ENCODE results near the gene JAKMIP3.

JAKMIP3 gene

GRCh38 chr10:132044803-132045202 is 20.9 kb upstream of the JAKMIP3 start:
- DNase-seq: no peak

GRCh38 chr10:132045324-132045723 is 20.4 kb upstream of the JAKMIP3 start:
- no peak for DNase-seq

GRCh38 chr10:132047575-132048293 is 18.0 kb upstream of the JAKMIP3 start:
- DNase-seq: no peak

- no peak for DNase-seq
Observed at GRCh38 chr10:132048294-132048667, 17.5 kb upstream of the JAKMIP3 start.

GRCh38 chr10:132050191-132050590 is 15.6 kb upstream of the JAKMIP3 start:
- no peak for DNase-seq

GRCh38 chr10:132052124-132052523 is 13.6 kb upstream of the JAKMIP3 start:
- DNase-seq: no peak

- no peak for DNase-seq
Observed at GRCh38 chr10:132054564-132054963, 11.2 kb upstream of the JAKMIP3 start.

GRCh38 chr10:132055616-132056015 is 10.1 kb upstream of the JAKMIP3 start:
- DNase-seq: no peak

- DNase-seq: no peak
Observed at GRCh38 chr10:132056663-132057062, 9.1 kb upstream of the JAKMIP3 start.

- no peak for DNase-seq
Observed at GRCh38 chr10:132057191-132057681, 8.5 kb upstream of the JAKMIP3 start.

- peak; percentile 70 for DNase-seq
Observed at GRCh38 chr10:132058111-132058745, 7.5 kb upstream of the JAKMIP3 start.

- DNase-seq: no peak
Observed at GRCh38 chr10:132058793-132059759, 6.7 kb upstream of the JAKMIP3 start.

GRCh38 chr10:132059760-132060508 is 5.8 kb upstream of the JAKMIP3 start:
- DNase-seq: no peak

- DNase-seq: no peak
Observed at GRCh38 chr10:132061030-132061429, 4.7 kb upstream of the JAKMIP3 start.

- no peak for DNase-seq
Observed at GRCh38 chr10:132061465-132061864, 4.3 kb upstream of the JAKMIP3 start.

- no peak for DNase-seq
Observed at GRCh38 chr10:132062116-132062515, 3.6 kb upstream of the JAKMIP3 start.

GRCh38 chr10:132062641-132063390 is 2.9 kb upstream of the JAKMIP3 start:
- DNase-seq: no peak

- DNase-seq: no peak
Observed at GRCh38 chr10:132063432-132063831, 2.3 kb upstream of the JAKMIP3 start.

- no peak for DNase-seq
Observed at GRCh38 chr10:132064082-132064755, 1.5 kb upstream of the JAKMIP3 start.

GRCh38 chr10:132064771-132065437 is 842 bp upstream of the JAKMIP3 start:
- no peak for DNase-seq

- no peak for DNase-seq
Observed at GRCh38 chr10:132066186-132066585, 440 bp downstream of the JAKMIP3 start.
